GM12878 (cell line): ENCODE measurements around the gene RPS6KA2. TPM values are rescaled to one million over a fixed set of nuclear protein-coding genes. Genes with fewer than 3 reads are reported as not detected.

Experiments
- ATAC-seq: fragments of 200-7000 bp; cut with Tn5 transposase; 3 replicates; pipeline ENCODE4 v1.9.1; 2020; ENCODE audit warnings: mild to moderate bottlenecking, moderate library complexity
- BruUV-seq: library from RNA; stranded (reverse); fragments of 400-500 nt; replicated peaks from 2 replicates; lab custom pipeline; 2021; lab: Mats Ljungman, UMichigan
- CTCF ChIA-PET: fragments of 300-600 bp; sonication (Branson Sonifier 250); formaldehyde crosslinking; extraction: SDS; loops from one replicate; lab custom pipeline; 2021; ENCODE audit warnings: inconsistent platforms; lab: Yijun Ruan, JAX
- POLR2A ChIA-PET: fragments of 350-600 bp; formaldehyde crosslinking; extraction: SDS; loops from one replicate; lab custom pipeline; 2021; ENCODE audit warnings: inconsistent platforms; lab: Charles Lee
- RAD21 ChIA-PET: fragments of 300-600 bp; sonication (Branson Sonifier 250); formaldehyde crosslinking; loops from one replicate; lab custom pipeline; 2023; ENCODE audit warnings: antibody characterized with exemption; ENCODE audit not compliant: unreplicated experiment; lab: Charles Lee
- SMC1A ChIA-PET: fragments of 300-600 bp; sonication (Branson Sonifier 250); formaldehyde crosslinking; loops from one replicate; lab custom pipeline; 2023; ENCODE audit not compliant: unreplicated experiment, uncharacterized antibody; lab: Charles Lee
- DNase-seq: peaks from one replicate; pipeline ENCODE4 v3.0.0-alpha.2; 2011; ENCODE audit warnings: low read depth, low spot score
- FAIRE-seq: peaks from 3 replicates; lab custom pipeline; 2011; peaks lifted over from hg19 to GRCh38; lab: Jason Lieb, UNC
- H2AFZ ChIP-seq: 2 replicates; pipeline ENCODE4 v1.6.0; 2011; ENCODE audit warnings: low read depth, low read length, control low read depth; ENCODE audit not compliant: control insufficient read depth
- H3K27ac ChIP-seq: 2 replicates; pipeline ENCODE4 v1.5.1; 2011; ENCODE audit warnings: control low read depth; ENCODE audit not compliant: control insufficient read depth, insufficient read depth
- H3K27me3 ChIP-seq, 2 experiments: replicated peaks in 1 of 2; 2 replicates each; pipeline versions ENCODE4 v1.6.0 to v1.6.1; 2011; ENCODE audit warnings: low read length in 1 of 2; ENCODE audit not compliant: control insufficient read depth in 2 of 2, insufficient read depth in 2 of 2
- H3K36me3 ChIP-seq, 2 experiments: 2 replicates each; pipeline ENCODE4 v1.5.1; 2011; ENCODE audit warnings: low read length in 1 of 2; ENCODE audit not compliant: control insufficient read depth in 2 of 2, insufficient read depth in 2 of 2
- H3K4me1 ChIP-seq: 2 replicates; pipeline ENCODE4 v1.6.1; 2011; ENCODE audit warnings: mild to moderate bottlenecking, low read length, moderate library complexity, mixed read lengths; ENCODE audit not compliant: control insufficient read depth, insufficient read depth
- H3K4me2 ChIP-seq: 2 replicates; pipeline ENCODE4 v1.6.0; 2011; ENCODE audit warnings: control low read depth; ENCODE audit not compliant: control insufficient read depth, insufficient read depth
- H3K4me3 ChIP-seq: fragments of 200-600 bp; sonication (generic); 2 replicates; pipeline ENCODE4 v1.5.1; 2016
- H3K79me2 ChIP-seq: 2 replicates; pipeline ENCODE4 v1.6.0; 2011; ENCODE audit warnings: low read length; ENCODE audit not compliant: control insufficient read depth, insufficient read depth
- H3K9ac ChIP-seq: 2 replicates; pipeline ENCODE4 v1.8.0; 2011; ENCODE audit warnings: low read length, control low read depth, mixed read lengths; ENCODE audit not compliant: control insufficient read depth, insufficient read depth
- H3K9me3 ChIP-seq: replicated peaks from 3 replicates; pipeline ENCODE4 v1.5.1; 2011; ENCODE audit warnings: mild to moderate bottlenecking, low read length; ENCODE audit not compliant: control insufficient read depth, insufficient read depth
- H4K20me1 ChIP-seq: 2 replicates; pipeline ENCODE4 v1.6.0; 2011; ENCODE audit not compliant: control insufficient read depth, insufficient read depth
- BCL11A ChIP-seq: IDR thresholded peaks from 2 replicates; pipeline ENCODE4 v1.6.1; 2011; ENCODE audit warnings: low read depth, low read length
- CTCF ChIP-seq, 3 experiments: IDR thresholded peaks in 2 of 3; conservative IDR thresholded peaks in 1 of 3; 2 replicates each; pipeline ENCODE4 v1.5.1; 2011; ENCODE audit warnings: low read depth in 3 of 3, low read length in 3 of 3, mild to moderate bottlenecking in 3 of 3, control low read depth in 2 of 3, moderate library complexity in 2 of 3, inconsistent platforms in 1 of 3, mixed read lengths in 1 of 3; ENCODE audit not compliant: control insufficient read depth in 2 of 3, insufficient read depth in 1 of 3; ENCODE audit errors: extremely low read depth in 1 of 3
- EP300 ChIP-seq, 2 experiments: fragments of 150-350 bp in 1 of 2; IDR thresholded peaks; 2 replicates each; pipeline ENCODE4 v1.6.1; 2011 to 2012; ENCODE audit warnings: low read depth in 2 of 2, low read length in 2 of 2, borderline replicate concordance in 1 of 2, improper control_type of control experiment in 1 of 2, inconsistent platforms in 1 of 2; ENCODE audit not compliant: control insufficient read depth in 1 of 2
- HDGF ChIP-seq: fragments of 450-650 bp; IDR thresholded peaks from 2 replicates; pipeline ENCODE4 v1.6.1; 2016; ENCODE audit warnings: antibody characterized with exemption
- MLLT1 ChIP-seq: fragments of 450-650 bp; IDR thresholded peaks from 2 replicates; pipeline ENCODE4 v1.6.1; 2016; ENCODE audit warnings: mild to moderate bottlenecking
- NR2F1 ChIP-seq: fragments of 450-650 bp; conservative IDR thresholded peaks from 2 replicates; pipeline ENCODE4 v1.6.1; 2017; ENCODE audit warnings: mild to moderate bottlenecking
- POLR2AphosphoS5 ChIP-seq: IDR thresholded peaks from 2 replicates; pipeline ENCODE4 v1.6.1; 2011; ENCODE audit warnings: mild to moderate bottlenecking, low read length, inconsistent platforms
- WGBS: methylation state at CpG from one replicate; pipeline ENCODE4 v1.1.6; 2016; ENCODE audit warnings: low lambda C conversion rate; ENCODE audit not compliant: insufficient replicate concordance, insufficient coverage; ENCODE audit errors: missing lambda C conversion rate; 5-methylcytosine and 5-hydroxymethylcytosine counted together
- in situ Hi-C: fragments of 300-500 bp; cut with MboI; formaldehyde crosslinking; loops from 9 replicates; pipeline ENCODE4 v1.14.3; 2018; ENCODE audit warnings: mixed read lengths
- intact Hi-C: fragments of 100-400 bp; cut with micrococcal nuclease; formaldehyde crosslinking; loops from one replicate; pipeline ENCODE4 v1.14.2; 2022; ENCODE audit not compliant: unreplicated experiment
- polyA plus RNA-seq, 11 experiments: library from polyadenylated mRNA; depleted of rRNA in 4 of 11; unstranded in 6 of 11; stranded (reverse) in 5 of 11; fragments of >200 nt; fragmentation: Nextera tagmentation in 4 of 11; fragmentation: Illumina TruSeq in 1 of 11; extraction: Ambion mirVana in 4 of 11; extraction: Trizol in 1 of 11; gene quantifications; 1 replicate in 1 of 11; 2 replicates in 10 of 11; pipeline versions ENCODE4 v1.2.1 to v1.2.3, GENCODE V29; 2011 to 2016; ENCODE audit warnings: inconsistent platforms in 2 of 11, missing spikeins in 2 of 11, low read depth in 1 of 11
- total RNA-seq, 4 experiments: library from RNA; depleted of rRNA in 3 of 4; stranded (reverse); fragments of >200 nt in 3 of 4; fragmentation: Illumina TruSeq in 1 of 4; extraction: Trizol in 1 of 4; gene quantifications; 2 replicates each; pipeline versions ENCODE4 v1.2.1 to v1.2.3, GENCODE V29; 2013 to 2021

RPS6KA2 gene
- total and polyA plus RNA-seq, 10 of the 15 experiments (the other 5 are each of a cell fraction or from before 2014, with no cell fraction given) = 0.02 to 1.0 (median 0.22) TPM; not detected in 1

GRCh38 chr6:166639921-166640320, 12.9 kb upstream of the RPS6KA2 start:
- CTCF ChIA-PET = no interaction called here
- no peak overlapping the region; the same call in 1 of the 2 replicates for H3K4me2 ChIP-seq
- no peaks in the 10 kb centered on the region for H3K4me1 ChIP-seq
- H3K79me2 ChIP-seq = no peaks in the 10 kb centered on the region
- in situ Hi-C loops = no loop called here
- FAIRE-seq = no peak
- no peaks in the 10 kb centered on the region for H3K36me3 ChIP-seq
- intact Hi-C loops = no loop called here
- no peak overlapping the region for H3K27ac ChIP-seq
- SMC1A ChIA-PET = no interaction called here
- ATAC-seq = no peak
- no peak overlapping the region for H2AFZ ChIP-seq
- POLR2A ChIA-PET = interaction anchor here (0.6 kb wide), 1 partner anchor 13 kb away, joined by 3 read pairs; the partner anchor contains the start of gene RPS6KA2
- no TSS peak for BruUV-seq
- no peak overlapping the region for H3K4me3 ChIP-seq
- no peaks in the 10 kb centered on the region for H3K9me3 ChIP-seq
- 0 out of 4 replicates have a peak, but pooled peaks cover 0 to 4% of the 10 kb centered on the region in 2 experiments for H3K27me3 ChIP-seq
- no peak overlapping the region for H3K9ac ChIP-seq
- 64% methylated on average over 6 of the region's 6 CpGs for WGBS
- no peaks in the 10 kb centered on the region for H4K20me1 ChIP-seq
- TF ChIP-seq CTCF (IDR thresholded peaks at IDR 0.05 in 2 of 3, conservative IDR thresholded peaks at IDR 0.05 in 1 of 3; ENCODE audit: control insufficient read depth in 2 of 3, extremely low read depth in 1 of 3, insufficient read depth in 1 of 3, low read depth in 3 of 3, low read length in 3 of 3) = no peak
- TF ChIP-seq BCL11A = no peak
- no peak for TF ChIP-seq MLLT1
- no peak for TF ChIP-seq NR2F1
- no peak for TF ChIP-seq EP300 (IDR thresholded peaks at IDR 0.05; ENCODE audit: borderline replicate concordance in 1 of 2, control insufficient read depth in 1 of 2, low read depth in 2 of 2, low read length in 2 of 2)
- TF ChIP-seq HDGF = no peak
- no peak for TF ChIP-seq POLR2AphosphoS5
- RAD21 ChIA-PET = no interaction called here
- DNase-seq = no peak
